ENCODE data around the gene ABHD14A. TPM values are rescaled to one million over a fixed set of nuclear protein-coding genes. Genes with fewer than 3 reads are reported as not detected.

Gene ABHD14A
- polyA plus RNA-seq, 1 of the 3 experiments (the other 2 are of a cell fraction) = 31.5 TPM

DNA sequence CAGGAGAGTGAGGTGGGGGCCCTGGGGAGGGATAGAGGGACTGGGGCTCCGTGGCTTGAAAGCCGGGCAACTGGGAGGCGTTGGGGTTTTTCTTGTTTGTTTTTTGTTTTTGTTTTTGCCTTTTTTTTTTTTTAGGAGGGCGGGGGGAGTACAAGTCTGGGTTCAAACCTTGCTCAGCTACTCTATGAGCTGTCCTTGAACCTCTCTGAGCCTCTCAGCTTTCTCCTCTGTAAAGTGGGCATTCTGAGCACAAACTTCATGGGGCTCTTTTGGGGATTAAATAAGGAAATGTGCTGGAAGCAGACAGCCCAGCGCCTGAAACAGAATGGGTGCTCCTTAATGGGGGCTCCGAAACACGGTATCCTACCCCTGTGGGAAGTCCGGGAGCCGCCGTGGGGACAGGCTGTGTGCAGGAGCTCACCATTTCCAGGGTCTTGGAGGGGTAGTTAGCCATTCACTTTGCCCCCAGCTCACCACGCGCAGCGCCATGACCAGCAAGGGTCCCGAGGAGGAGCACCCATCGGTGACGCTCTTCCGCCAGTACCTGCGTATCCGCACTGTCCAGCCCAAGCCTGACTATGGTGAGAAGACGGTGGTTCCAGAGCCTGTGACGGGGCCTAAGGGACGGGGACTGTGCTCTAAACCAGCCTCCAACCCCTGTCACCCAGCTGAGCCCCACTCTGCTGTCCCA is 8.9 kb downstream of the ABHD14A start:
- peak overlapping the region; percentile 89 for H3K9ac ChIP-seq
- H3F3A ChIP-seq (replicated peaks; ENCODE audit: insufficient read depth) = peaks cover 16% of the 10 kb centered on the region
- H3K4me1 ChIP-seq (ENCODE audit: control insufficient read depth in 1 of 2, insufficient read depth in 2 of 2, low read depth in 1 of 2, low read length in 1 of 2) = peaks cover 5 to 19% of the 10 kb centered on the region in 2 experiments; a peak in 3 of 4 replicates
- peak overlapping the region; percentile 97 for H3K4me2 ChIP-seq
- peaks cover 40% of the 10 kb centered on the region for H3K79me2 ChIP-seq (ENCODE audit: insufficient read depth)
- DNase-seq = no peak
- peak overlapping the region; percentile 94; the same call in 1 of the 2 replicates for H2AFZ ChIP-seq (ENCODE audit: low read depth)
- peak overlapping the region; percentile 68 to 90 for H3K4me3 ChIP-seq (ENCODE audit: low read depth in 2 of 2, low read length in 1 of 2)
- H3K36me3 ChIP-seq (replicated peaks in 1 of 2; ENCODE audit: control insufficient read depth in 1 of 2, insufficient read depth in 2 of 2, low read length in 1 of 2) = peaks cover 0 to 5% of the 10 kb centered on the region in 2 experiments
- no peak for TF ChIP-seq CHD2 (IDR thresholded peaks at IDR 0.05; ENCODE audit: low read length, partially characterized antibody)
- TF ChIP-seq JUND (IDR thresholded peaks at IDR 0.05) = no peak
- TF ChIP-seq, protein P1, sequence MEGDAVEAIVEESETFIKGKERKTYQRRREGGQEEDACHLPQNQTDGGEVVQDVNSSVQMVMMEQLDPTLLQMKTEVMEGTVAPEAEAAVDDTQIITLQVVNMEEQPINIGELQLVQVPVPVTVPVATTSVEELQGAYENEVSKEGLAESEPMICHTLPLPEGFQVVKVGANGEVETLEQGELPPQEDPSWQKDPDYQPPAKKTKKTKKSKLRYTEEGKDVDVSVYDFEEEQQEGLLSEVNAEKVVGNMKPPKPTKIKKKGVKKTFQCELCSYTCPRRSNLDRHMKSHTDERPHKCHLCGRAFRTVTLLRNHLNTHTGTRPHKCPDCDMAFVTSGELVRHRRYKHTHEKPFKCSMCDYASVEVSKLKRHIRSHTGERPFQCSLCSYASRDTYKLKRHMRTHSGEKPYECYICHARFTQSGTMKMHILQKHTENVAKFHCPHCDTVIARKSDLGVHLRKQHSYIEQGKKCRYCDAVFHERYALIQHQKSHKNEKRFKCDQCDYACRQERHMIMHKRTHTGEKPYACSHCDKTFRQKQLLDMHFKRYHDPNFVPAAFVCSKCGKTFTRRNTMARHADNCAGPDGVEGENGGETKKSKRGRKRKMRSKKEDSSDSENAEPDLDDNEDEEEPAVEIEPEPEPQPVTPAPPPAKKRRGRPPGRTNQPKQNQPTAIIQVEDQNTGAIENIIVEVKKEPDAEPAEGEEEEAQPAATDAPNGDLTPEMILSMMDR (IDR thresholded peaks at IDR 0.05) = no peak
- TF ChIP-seq GABPA (IDR thresholded peaks at IDR 0.05; ENCODE audit: low read depth) = no peak
- TF ChIP-seq, protein P2, sequence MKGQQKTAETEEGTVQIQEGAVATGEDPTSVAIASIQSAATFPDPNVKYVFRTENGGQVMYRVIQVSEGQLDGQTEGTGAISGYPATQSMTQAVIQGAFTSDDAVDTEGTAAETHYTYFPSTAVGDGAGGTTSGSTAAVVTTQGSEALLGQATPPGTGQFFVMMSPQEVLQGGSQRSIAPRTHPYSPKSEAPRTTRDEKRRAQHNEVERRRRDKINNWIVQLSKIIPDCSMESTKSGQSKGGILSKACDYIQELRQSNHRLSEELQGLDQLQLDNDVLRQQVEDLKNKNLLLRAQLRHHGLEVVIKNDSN (IDR thresholded peaks at IDR 0.05; ENCODE audit: borderline replicate concordance, low read depth) = no peak
- TF ChIP-seq, protein P3, sequence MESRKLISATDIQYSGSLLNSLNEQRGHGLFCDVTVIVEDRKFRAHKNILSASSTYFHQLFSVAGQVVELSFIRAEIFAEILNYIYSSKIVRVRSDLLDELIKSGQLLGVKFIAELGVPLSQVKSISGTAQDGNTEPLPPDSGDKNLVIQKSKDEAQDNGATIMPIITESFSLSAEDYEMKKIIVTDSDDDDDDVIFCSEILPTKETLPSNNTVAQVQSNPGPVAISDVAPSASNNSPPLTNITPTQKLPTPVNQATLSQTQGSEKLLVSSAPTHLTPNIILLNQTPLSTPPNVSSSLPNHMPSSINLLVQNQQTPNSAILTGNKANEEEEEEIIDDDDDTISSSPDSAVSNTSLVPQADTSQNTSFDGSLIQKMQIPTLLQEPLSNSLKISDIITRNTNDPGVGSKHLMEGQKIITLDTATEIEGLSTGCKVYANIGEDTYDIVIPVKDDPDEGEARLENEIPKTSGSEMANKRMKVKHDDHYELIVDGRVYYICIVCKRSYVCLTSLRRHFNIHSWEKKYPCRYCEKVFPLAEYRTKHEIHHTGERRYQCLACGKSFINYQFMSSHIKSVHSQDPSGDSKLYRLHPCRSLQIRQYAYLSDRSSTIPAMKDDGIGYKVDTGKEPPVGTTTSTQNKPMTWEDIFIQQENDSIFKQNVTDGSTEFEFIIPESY (IDR thresholded peaks at IDR 0.05; ENCODE audit: borderline replicate concordance, low read depth) = no peak
- TF ChIP-seq FOSL2 (IDR thresholded peaks at IDR 0.05; ENCODE audit: borderline replicate concordance, low read depth) = no peak
- TF ChIP-seq, protein P4, sequence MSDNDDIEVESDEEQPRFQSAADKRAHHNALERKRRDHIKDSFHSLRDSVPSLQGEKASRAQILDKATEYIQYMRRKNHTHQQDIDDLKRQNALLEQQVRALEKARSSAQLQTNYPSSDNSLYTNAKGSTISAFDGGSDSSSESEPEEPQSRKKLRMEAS (IDR thresholded peaks at IDR 0.05; ENCODE audit: low read depth) = no peak
- no peak for TF ChIP-seq EZH2phosphoT487 (IDR thresholded peaks at IDR 0.05; ENCODE audit: borderline replicate concordance, low read depth)
- TF ChIP-seq, protein P5, sequence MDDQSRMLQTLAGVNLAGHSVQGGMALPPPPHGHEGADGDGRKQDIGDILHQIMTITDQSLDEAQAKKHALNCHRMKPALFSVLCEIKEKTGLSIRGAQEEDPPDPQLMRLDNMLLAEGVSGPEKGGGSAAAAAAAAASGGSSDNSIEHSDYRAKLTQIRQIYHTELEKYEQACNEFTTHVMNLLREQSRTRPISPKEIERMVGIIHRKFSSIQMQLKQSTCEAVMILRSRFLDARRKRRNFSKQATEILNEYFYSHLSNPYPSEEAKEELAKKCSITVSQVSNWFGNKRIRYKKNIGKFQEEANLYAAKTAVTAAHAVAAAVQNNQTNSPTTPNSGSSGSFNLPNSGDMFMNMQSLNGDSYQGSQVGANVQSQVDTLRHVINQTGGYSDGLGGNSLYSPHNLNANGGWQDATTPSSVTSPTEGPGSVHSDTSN (IDR thresholded peaks at IDR 0.05) = no peak
- no peak for TF ChIP-seq SMC3 (IDR thresholded peaks at IDR 0.05; ENCODE audit: low read depth, low read length)
- WGBS (ENCODE audit: low lambda C conversion rate) = 71% methylated on average over 20 of the region's 22 CpGs
- ChIA-PET POLR2A (interaction anchor here (0.8 to 4.3 kb wide), 8 partner anchors 9 to 171 kb away, joined by 3 to 42 read pairs (median 4); partner anchors contain the start of genes ABHD14A, ABHD14B, PARP3 and POC1A), CTCF (interaction anchor here (0.9 to 4.8 kb wide), 16 partner anchors 9 to 265 kb away, joined by 3 to 45 read pairs (median 10); partner anchors contain the start of genes ABHD14A, ABHD14B, GPR62 and PARP3)
- H3K27ac ChIP-seq (ENCODE audit: low read depth in 2 of 2, low read length in 1 of 2) = peak overlapping the region; percentile 89 to 93
- no peaks in the 10 kb centered on the region for H3K9me2 ChIP-seq
- no peaks in the 10 kb centered on the region for H4K20me1 ChIP-seq (ENCODE audit: insufficient read depth)
- H3K27me3 ChIP-seq (ENCODE audit: insufficient read depth) = no peaks in the 10 kb centered on the region
- H3K9me3 ChIP-seq = no peaks in the 10 kb centered on the region

Data from SK-N-SH (cell line).